Stimulated activated CD8-positive, alpha-beta memory T cell treated with anti-CD3 and anti-CD28 coated beads, Interleukin-4, amount 100 ng/mL, for 1 hour (primary cell): Measurements from ENCODE around the gene RAB18.
"Not testable (repeated sequence)": the region's sequence is repeated elsewhere in the genome, so short reads cannot be mapped to it uniquely, and the experiment has no call there.

Source experiments
- DNase-seq, 2 donors: peaks; one replicate each; pipeline ENCODE4 v3.0.0-alpha.2; 2020; ENCODE audit warnings: low read depth in 2 of 2, low spot score in 1 of 2

The RAB18 gene

DNA sequence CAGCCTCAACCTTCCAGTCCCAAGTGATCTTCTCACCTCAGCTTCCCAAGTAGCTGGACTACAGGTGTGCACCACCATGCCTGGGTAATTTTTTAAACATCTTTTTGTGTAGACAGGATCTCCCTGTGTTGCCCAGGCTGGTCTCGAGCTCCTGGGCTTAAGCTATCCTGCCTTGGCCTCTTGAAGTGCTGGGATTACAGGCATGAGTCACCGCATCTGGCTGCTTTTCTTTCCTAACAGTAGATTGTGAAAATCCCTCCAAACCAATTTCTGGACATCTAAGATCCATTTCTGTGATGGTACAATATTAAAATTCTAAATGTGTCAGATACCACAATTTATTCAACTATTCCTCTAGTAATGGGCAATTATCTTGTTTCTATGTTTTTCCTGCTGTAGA is 38.7 kb downstream of the RAB18 start:
- no peak for DNase-seq

DNA sequence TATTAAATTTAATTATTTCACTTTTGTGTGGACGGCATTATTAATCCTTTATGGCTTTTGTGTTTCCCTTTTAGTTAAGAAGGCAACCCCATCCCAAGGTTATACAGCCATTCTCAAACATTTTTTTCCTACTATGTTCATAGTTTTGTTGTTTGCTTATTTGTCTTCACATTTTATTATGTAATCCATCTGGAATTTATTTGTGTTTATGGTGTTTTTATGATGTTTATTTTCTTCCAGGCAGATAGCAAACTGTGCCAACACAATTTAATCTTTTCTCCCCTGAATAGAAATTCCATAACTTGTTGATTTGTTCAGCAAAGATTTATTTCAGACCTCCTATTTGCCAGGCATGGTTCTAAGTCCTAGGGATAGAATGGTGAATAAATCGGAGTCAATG is 42.9 kb downstream of the RAB18 start:
- DNase-seq: no peak

DNA sequence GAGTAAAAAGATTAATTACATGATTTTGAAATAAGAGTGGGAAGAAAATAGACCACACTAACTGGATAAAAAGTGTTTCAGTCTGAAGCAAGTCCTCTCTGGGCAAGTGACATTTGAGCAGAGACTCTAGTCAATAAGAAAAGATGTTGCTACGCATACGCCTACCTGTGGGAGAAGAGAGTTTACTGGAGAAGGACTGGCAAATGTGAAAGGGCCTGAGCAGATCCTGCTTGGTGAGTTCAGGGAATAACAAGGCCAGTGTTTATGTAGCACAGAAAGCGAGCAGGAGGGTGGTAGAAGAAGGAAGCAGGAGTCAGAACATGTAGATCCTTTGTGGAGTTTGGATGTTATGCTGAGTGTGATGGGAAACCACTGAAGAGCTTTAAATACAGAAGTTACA is 43.4 kb downstream of the RAB18 start:
- no peak for DNase-seq

DNA sequence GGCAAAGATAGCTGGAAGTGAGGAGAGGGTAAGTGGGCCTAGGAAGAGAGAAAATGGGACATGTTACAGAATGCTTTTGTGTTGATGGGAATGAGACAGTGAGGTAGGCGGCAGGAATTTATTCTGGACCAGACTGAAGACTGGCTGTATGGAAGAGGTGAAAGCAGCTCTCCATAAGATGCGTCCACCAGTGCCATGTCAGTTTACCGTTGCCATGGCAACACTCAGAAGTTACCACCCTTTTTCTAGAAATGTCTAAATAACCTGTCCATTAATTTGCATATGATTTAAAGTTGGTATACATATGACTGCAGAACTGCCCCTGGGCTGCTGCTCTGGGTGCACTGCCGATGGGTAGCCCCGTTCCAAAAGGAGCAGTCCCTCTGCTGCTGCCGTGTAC is 46.7 kb downstream of the RAB18 start:
- DNase-seq: no peak

DNA sequence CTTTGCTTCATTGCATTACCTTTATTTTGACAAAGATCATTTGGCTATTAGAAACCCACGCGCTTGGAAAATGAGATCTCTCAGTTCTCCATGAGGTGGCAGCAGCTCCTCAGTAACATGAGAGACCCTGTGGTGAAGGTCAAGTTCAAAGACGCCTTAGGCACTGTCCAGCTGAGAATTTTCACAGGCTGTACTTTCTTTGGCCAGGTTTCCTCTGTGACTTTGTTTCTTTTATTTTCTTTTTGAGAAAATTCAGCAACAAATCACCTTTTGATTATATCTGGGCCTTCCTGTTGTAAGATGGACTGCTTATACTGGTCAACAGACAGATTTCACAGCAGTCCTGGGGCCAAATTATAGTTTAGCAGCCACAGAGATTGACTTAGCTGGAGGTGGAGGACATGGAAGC is 54.5 kb downstream of the RAB18 start:
- no peak for DNase-seq

DNA sequence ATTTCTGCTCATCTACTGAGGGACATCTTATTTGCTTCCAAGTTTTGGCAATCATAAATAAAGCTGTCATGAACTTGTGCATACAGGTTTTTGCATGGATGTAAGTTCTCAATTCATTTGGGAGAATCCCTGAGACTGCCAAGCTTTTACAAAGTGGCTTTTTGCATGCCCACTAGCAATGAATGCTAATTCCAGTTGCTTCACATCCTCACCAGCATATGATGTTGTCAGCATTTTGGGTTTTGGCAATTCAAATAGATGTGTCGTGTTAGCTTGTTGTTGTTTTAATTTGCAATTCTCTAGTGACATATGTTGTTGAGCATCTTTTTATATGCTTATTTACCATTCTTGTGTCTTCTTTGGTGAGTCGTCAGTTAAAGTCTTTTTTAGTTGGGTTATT is 57.2 kb downstream of the RAB18 start:
- no peak for DNase-seq

DNA sequence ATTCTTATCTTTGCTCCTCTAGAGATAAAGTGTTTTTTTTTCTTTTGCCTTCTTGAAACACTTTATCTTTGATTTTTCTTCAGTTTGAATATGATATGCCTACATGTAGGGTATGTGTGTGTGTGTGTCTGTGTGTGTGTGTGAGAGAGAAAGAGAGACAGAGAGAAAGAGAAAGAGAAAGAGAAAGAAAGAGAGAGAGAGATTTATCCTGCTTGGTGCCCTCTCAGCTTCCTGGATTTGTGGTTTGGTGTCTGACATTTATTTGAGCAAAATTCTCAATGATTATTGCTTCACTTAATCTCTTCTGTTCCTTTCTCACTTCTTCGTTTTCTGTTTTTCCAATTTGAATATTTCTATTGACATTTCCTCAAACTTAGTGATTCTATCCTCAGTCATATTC is 60.3 kb downstream of the RAB18 start:
- no peak for DNase-seq

DNA sequence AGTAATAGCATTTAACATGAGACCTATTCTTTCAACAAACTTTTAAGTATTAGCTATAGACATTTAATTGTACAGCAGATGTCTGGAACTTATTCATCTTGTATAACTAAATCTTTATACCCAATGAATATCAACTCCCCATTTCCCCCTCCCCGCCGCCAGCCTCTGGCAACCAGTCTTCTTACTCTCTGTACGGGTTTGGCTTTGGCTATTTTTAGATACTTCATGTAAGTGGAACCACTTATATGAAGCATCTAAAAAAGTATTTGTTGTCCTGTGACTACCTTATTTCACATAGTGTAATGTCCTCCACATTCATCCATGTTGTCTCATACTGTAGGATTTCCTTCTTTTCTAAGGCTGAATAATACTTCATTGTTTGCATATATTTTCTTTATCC is 60.8 kb downstream of the RAB18 start:
- DNase-seq: no peak

DNA sequence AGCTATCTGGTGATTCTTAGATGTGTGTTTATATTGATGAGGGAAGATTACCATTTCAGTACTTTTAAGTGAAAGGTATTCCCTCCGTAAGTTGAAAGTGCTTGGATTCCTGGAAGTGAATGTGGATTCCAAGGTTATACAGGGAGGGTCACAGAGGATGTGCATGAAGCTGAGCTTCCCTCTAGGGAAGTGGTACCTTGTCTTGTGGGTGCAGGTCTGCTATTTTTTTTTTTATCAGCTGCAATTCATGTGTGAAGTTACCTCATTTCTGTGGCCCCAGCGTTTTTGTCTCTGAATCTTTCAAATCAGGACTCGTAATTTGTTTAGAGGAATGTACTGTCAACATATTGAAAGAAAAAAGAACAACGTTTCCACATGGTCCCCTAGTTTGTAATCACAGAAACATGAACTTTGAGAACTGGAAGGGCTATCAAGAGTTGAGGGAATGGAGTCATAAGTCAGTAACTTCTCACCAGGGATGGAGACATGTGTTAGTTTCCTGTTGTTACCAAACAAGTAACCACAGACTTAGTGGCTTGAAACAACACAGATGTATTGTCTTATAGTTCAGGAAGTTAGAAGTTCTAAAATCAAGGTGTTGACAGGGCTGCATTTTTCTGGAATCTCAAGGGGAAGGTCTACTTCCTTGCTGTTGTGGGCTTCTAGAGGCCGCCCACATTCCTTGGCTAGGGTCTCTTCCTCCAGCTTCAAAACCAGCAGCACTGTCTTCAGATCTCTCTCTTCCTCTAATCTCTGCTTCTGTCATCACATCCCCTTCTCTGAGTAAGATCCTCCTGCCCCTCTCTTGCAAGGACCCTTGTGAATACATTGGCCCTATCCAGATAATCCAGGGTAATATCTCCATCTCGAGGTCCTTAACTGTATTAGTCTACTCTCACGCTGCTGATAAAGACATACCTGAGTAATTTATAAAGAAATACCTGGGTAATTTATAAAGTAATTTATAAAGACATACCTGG is 64.4 kb downstream of the RAB18 start:
- DNase-seq: no peak

DNA sequence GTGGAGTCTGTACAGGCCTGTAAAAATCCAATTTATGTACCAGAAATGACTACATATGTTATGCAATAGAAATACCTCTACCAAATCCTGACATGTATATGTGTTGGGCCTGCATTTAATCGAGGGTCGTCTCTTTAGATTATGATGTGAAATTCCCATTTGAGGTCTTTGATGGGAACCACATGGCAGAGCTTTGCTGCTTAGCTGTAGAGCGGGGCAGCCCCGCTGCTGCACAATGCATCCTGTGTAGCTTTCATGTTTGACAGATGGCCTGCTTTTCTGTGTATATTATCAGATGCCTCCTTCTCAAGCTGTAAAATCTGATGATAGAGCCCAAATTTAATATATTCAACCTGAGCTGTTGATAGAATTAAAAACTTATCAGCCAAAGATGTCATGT is 65.8 kb downstream of the RAB18 start:
- DNase-seq: no peak

DNA sequence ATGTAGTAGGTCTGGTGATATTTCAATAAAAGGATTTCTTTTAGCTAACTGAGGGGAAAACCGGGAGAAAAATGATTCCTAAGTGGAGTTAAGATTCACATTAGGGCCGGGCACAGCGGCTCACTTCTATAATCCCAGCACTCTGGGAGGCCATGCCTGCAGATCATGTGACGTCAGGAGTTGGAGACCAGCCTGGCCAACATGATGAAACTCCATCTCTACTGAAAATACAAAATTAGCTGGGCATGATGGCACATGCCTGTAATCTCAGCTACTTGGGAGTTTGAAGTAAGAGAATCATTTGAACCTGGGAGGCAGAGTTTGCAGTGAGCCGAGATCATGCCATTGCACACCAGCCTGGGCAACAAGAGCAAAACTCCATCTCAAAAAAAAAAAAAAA is 72.9 kb downstream of the RAB18 start:
- DNase-seq: not testable (repeated sequence)

DNA sequence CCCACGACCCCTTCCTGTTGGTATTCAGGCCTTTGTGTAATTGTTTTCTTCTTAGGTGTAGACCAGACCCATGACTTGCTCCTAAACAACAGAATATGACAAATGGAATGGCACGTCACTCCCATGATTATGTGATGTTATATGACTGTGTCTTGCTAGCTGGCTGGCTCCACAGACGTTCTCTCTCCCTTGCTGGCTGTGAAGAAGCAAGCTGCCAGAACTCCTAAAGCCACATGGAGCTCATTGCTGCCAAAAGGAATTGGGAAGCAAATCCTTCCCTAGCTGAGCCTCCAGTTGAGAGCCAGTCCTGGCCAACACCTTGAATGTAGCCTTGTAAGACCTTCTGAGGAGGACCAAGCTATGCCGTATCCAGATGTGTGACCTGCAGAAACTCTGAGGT is 74.2 kb downstream of the RAB18 start:
- DNase-seq: no peak

DNA sequence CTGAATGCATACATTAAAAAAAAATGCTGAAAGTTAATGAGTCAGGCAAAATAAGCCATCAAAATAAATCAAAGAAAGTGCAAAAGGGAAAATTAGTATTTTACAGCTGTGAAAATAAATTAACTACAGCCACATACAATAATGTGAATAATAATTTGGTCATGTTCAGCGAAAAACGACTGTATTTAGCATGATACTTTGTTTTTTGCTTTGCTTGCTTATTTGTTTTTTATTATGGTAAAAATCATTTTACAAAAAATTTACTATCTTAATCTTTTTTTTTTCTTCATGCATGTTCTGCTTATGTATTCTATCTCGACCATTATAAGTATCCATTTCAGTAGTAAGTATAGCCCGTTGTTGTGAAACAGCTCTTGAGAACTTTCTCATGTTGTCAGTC is 77.1 kb downstream of the RAB18 start:
- DNase-seq: no peak

DNA sequence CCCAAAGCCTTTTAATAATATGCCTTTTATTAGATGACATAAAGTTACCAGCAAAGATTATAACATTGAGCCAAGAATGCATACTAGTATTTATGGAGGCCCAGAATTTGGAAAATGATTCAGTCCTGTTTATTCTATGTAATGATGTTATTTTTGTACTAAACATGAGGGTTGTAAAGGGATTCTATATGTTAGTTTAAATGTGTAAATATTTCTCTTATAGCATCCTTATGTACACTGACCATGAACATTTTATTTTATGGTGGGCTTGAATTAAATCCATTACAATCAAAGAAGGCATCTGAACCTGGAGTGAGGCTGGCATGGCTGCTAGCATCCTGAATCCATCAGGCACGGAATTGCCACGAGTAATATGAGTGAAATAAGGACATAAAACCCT is 80.2 kb downstream of the RAB18 start:
- DNase-seq: no peak
